ENCODE results near the gene SLC26A11. TPM values are rescaled to one million over a fixed set of nuclear protein-coding genes. Genes with fewer than 3 reads are reported as not detected.
A peak's percentile ranks its signal among the peaks of the same experiment; 100 is the strongest.

Gene SLC26A11
- total and polyA plus RNA-seq, 2 of the 13 experiments (the other 11 are each of a cell fraction or from before 2014, with no cell fraction given), result 8.7 to 13.2 TPM

- TF ChIP-seq ATF4 (CRISPR knock-in tag; IDR thresholded peaks at IDR 0.05) (peak in 1 of 2 experiments; percentile 64; a peak in 2 of 4 replicates), PHB2 (IDR thresholded peaks at IDR 0.05; ENCODE audit: partially characterized antibody) (no peak), ZNF232 (CRISPR knock-in tag; IDR thresholded peaks at IDR 0.05; ENCODE audit: borderline replicate concordance) (peak; percentile 76; the same call in 1 of the 2 replicates), SUZ12 (IDR thresholded peaks at IDR 0.05; ENCODE audit: low read depth, low read length) (no peak), ZFYVE20 (CRISPR knock-in tag; IDR thresholded peaks at IDR 0.05; ENCODE audit: borderline replicate concordance, low read depth) (0 out of 2 replicates have a peak, but pooled peaks have one; percentile 27), ZMAT3 (CRISPR knock-in tag; conservative IDR thresholded peaks at IDR 0.05) (peak; percentile 60; the same call in 1 of the 2 replicates), ZBTB3 (CRISPR knock-in tag; IDR thresholded peaks at IDR 0.05; ENCODE audit: borderline replicate concordance, low read depth) (peak; percentile 39; the same call in 1 of the 2 replicates), PTBP1 (IDR thresholded peaks at IDR 0.05; ENCODE audit: low read depth, low read length, poor library complexity, severe bottlenecking) (peak; percentile 64), ZNF234 (CRISPR knock-in tag; conservative IDR thresholded peaks at IDR 0.05) (no peak), HIVEP1 (CRISPR knock-in tag; IDR thresholded peaks at IDR 0.05) (peak; percentile 98), PHF8 (CRISPR knock-in tag; IDR thresholded peaks at IDR 0.05) (peak; percentile 87), ISL2 (CRISPR knock-in tag; IDR thresholded peaks at IDR 0.05) (peak; percentile 79), KLF6 (CRISPR knock-in tag; IDR thresholded peaks at IDR 0.05) (peak; percentile 46; the same call in 1 of the 2 replicates), ZNF30 (CRISPR knock-in tag; IDR thresholded peaks at IDR 0.05) (no peak), PRDM10 (CRISPR knock-in tag; IDR thresholded peaks at IDR 0.05; ENCODE audit: low read depth) (peak; percentile 85; the same call in 1 of the 2 replicates), SIN3B (IDR thresholded peaks at IDR 0.05; ENCODE audit: low read length) (no peak)
- TF ChIP-seq, protein P1, sequence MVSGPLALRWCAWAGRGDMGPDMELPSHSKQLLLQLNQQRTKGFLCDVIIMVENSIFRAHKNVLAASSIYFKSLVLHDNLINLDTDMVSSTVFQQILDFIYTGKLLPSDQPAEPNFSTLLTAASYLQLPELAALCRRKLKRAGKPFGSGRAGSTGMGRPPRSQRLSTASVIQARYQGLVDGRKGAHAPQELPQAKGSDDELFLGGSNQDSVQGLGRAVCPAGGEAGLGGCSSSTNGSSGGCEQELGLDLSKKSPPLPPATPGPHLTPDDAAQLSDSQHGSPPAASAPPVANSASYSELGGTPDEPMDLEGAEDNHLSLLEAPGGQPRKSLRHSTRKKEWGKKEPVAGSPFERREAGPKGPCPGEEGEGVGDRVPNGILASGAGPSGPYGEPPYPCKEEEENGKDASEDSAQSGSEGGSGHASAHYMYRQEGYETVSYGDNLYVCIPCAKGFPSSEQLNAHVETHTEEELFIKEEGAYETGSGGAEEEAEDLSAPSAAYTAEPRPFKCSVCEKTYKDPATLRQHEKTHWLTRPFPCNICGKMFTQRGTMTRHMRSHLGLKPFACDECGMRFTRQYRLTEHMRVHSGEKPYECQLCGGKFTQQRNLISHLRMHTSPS (CRISPR knock-in tag; IDR thresholded peaks at IDR 0.05; ENCODE audit: low read depth), result peak; percentile 84; the same call in 1 of the 2 replicates
- TF ChIP-seq, protein P2, sequence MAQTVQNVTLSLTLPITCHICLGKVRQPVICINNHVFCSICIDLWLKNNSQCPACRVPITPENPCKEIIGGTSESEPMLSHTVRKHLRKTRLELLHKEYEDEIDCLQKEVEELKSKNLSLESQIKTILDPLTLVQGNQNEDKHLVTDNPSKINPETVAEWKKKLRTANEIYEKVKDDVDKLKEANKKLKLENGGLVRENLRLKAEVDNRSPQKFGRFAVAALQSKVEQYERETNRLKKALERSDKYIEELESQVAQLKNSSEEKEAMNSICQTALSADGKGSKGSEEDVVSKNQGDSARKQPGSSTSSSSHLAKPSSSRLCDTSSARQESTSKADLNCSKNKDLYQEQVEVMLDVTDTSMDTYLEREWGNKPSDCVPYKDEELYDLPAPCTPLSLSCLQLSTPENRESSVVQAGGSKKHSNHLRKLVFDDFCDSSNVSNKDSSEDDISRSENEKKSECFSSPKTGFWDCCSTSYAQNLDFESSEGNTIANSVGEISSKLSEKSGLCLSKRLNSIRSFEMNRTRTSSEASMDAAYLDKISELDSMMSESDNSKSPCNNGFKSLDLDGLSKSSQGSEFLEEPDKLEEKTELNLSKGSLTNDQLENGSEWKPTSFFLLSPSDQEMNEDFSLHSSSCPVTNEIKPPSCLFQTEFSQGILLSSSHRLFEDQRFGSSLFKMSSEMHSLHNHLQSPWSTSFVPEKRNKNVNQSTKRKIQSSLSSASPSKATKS (CRISPR knock-in tag; IDR thresholded peaks at IDR 0.05), result peak; percentile 64
- TF ChIP-seq, protein P3, sequence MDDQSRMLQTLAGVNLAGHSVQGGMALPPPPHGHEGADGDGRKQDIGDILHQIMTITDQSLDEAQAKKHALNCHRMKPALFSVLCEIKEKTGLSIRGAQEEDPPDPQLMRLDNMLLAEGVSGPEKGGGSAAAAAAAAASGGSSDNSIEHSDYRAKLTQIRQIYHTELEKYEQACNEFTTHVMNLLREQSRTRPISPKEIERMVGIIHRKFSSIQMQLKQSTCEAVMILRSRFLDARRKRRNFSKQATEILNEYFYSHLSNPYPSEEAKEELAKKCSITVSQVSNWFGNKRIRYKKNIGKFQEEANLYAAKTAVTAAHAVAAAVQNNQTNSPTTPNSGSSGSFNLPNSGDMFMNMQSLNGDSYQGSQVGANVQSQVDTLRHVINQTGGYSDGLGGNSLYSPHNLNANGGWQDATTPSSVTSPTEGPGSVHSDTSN (CRISPR knock-in tag; IDR thresholded peaks at IDR 0.05; ENCODE audit: borderline replicate concordance), result peak; percentile 42; the same call in 1 of the 2 replicates
Observed at GRCh38 chr17:80261159-80261894, 41.1 kb downstream of the SLC26A11 start (continued).

Measured in HepG2 (cell line).